Amniotic epithelial cell (primary cell): ENCODE data around the gene DNHD1.
A peak's percentile ranks its signal among the peaks of the same experiment; 100 is the strongest.

Experiments
- DNase-seq: peaks from one replicate; pipeline ENCODE4 v3.0.0-alpha.2; 2010; ENCODE audit warnings: low read depth

Gene DNHD1

GRCh38 chr11:6565325-6565724 is 68.2 kb downstream of the DNHD1 start:
- peak; percentile 11 for DNase-seq

GRCh38 chr11:6565988-6566703 is 69.1 kb downstream of the DNHD1 start:
- no peak for DNase-seq

GRCh38 chr11:6566704-6567370 is 69.8 kb downstream of the DNHD1 start:
- DNase-seq = no peak

GRCh38 chr11:6567371-6567745 is 70.3 kb downstream of the DNHD1 start:
- DNase-seq = no peak

GRCh38 chr11:6568191-6568918 is 71.3 kb downstream of the DNHD1 start:
- DNase-seq = peak; percentile 82

DNA sequence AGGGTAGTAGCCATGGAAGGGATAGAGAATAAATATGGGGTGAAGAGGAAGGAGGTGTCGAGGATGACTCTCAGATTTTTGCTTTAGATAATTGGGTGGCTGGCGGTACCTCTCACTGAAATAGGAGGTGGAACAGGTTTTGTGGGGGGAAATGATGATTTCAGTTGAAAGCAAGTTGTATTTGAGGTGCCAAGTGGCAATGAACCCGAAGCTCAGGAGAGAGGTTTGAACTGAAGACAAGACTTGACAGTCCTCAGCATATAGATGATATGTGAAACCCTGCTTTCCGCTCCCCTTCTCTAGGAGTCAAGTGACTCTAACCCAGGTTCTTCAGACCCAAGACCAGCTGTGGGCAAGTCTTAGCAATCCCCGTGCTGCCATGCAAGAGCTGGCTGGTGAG is 72.6 kb downstream of the DNHD1 start:
- DNase-seq = no peak

DNA sequence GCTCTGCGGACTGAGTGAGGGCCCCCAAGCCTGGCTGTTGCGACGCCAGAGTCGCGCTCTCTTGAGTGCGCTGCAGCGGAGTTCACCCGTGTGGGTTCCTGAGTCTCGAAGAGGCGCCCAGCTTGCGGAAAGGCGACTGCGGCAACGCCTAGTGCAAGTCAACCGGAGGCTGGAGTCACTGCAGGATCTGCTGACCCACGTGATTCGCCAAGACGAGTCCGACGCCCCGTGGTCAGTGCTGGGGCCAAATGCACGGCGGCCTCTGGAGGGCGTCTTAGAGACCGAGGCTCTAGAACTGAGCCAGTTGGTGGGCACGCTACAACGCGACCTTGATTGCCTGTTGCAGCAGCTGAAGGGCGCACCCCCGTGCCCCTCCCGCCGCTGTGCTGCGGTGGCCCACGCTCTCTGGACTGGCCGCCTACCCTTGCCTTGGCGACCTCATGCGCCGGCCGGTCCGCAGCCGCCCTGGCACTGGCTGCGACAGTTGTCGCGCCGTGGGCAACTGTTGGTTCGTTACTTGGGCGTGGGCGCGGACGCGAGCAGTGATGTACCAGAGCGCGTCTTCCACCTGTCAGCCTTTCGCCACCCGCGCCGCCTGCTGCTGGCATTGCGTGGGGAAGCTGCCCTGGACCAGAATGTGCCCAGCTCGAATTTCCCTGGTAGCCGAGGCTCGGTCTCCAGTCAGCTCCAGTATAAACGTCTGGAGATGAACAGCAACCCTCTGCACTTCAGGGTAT is 73.8 kb downstream of the DNHD1 start:
- no peak for DNase-seq

DNA sequence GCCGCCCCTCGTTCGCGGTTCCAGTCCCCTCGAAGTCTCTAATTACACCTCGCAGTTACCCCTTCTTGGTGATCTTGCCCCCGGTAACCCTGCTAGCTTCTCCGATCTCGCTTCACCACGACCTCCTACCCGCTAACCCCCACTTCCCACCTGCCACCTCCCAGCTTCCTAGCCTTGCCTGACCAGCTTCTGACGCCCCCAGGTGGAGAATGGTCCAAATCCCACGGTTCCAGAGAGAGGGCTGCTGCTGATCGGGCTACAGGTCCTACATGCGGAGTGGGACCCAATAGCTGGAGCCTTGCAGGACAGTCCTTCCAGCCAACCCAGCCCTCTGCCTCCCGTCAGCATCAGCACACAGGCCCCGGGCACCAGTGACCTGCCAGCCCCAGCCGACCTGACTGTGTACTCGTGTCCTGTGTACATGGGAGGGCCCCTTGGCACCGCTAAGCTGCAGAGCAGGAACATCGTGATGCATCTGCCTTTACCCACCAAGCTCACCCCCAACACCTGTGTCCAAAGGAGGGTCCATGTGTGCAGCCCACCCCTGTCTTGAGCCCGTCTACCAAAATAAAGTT is 74.4 kb downstream of the DNHD1 start:
- DNase-seq = no peak

- DNase-seq = peak; percentile 83
Measured at GRCh38 chr11:6572215-6572614, 75.1 kb downstream of the DNHD1 start.

GRCh38 chr11:6574816-6575715 is 78.0 kb downstream of the DNHD1 start:
- no peak for DNase-seq

DNA sequence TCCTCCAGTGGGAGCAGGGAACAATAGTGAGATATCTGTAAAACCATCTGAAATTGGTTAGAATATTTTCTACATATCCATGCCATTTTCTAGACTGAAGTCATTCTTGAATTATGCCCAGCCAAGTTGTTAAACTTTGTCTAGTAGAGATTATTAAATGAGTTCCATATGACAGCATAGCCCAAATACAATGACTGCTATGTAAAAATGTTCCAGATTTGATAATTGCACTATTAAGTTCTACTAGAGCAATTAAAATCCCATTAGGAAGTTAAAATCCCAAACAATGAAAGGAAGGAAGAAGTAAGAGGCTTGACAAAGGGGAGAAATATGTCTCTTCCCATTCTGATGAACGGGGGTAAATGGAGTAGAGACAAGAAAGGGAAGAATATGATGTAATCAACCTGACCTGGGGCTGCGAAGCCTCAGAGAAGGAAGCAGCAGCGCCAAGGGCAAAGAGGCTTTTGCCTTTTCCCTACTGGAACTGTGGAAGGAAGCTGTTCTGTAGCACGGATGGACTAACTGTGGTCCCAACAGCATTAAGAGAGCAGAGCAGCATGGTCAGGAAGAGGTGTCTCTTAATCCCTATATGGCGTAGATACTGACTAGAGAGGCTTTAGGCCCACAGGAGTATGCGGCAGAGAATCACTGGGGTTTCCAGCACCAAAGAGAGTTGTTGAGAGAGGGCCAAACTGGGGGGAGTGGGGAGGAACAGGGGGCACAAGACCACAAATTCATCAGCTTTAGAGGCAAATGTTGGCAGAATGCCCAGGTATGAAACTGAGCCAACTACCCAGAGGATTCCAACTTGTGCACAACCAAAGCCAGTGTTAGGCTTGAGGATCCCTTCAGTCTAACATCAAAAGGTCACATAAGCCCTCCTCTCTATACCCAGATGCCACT is 79.6 kb downstream of the DNHD1 start:
- peak; percentile 86 for DNase-seq

DNA sequence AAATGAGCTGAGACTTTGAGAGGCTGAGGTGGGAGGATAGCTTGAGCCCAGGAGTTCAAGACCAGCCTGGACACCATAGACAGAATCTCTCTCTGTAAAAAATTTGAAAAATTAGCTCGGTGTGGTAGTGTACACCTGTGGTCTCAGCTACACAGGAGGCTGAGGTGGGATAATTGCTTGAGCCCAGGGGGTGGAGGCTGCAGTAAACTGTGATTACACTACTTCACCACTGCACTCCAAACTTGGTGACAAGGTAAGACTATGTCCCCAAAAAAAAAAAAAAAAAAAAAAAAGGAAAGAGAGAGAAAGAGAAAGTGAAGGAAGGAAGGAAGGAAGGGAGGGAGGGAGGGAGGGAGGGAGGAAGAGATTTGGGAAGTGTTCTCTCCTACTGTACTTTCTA is 81.1 kb downstream of the DNHD1 start:
- DNase-seq = no peak

- no peak for DNase-seq
Measured at GRCh38 chr11:6579681-6580080, 82.6 kb downstream of the DNHD1 start.

GRCh38 chr11:6583584-6583983 is 86.5 kb downstream of the DNHD1 start:
- DNase-seq = no peak

- DNase-seq = no peak
Measured at GRCh38 chr11:6584528-6584927, 87.4 kb downstream of the DNHD1 start.

DNA sequence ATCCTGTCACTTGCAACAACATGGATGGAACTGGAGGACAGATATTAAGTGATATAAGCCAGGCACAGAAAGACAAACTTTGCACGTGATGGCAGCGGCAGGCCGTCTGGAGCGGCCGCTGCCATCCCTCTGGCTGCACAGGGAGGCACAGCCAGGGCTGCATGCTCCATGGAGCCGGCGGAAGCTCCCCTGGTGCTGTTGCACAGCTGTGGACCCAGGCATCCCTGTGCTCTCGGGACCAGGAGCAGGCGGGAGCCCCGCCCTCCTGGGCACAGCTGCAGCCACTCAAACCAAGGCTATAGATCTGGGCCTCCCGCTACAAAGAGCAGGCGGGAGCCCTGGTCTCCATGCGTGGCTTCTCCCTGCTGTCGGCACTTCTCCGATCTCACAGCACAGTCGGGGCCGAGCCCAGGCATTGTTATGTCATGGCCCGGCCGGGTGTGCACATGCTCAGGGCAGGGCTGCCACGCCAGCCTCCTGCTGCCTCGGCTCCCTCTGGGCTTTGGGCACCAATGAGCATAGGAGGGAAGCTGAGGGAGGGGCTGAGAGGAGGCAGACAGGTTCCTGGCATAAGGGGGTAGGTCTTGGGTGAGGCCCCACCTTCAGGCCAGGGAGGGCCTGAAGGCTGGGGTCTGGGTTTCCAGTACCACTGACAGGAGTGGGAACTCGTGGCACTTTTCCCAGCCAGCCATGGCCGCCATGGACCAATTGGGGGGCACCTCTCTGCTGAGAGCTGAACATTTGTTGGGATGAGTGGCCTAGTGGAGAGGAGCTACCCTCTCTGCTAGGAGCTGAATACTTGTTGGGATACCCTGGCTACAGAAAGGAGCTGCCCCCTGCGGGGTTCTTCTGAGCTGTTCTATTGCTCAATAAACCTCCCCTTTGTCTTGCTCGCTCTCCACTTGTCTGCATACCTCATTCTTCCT is 89.6 kb downstream of the DNHD1 start:
- DNase-seq = no peak

GRCh38 chr11:6587360-6587953 is 90.4 kb downstream of the DNHD1 start:
- no peak for DNase-seq

DNA sequence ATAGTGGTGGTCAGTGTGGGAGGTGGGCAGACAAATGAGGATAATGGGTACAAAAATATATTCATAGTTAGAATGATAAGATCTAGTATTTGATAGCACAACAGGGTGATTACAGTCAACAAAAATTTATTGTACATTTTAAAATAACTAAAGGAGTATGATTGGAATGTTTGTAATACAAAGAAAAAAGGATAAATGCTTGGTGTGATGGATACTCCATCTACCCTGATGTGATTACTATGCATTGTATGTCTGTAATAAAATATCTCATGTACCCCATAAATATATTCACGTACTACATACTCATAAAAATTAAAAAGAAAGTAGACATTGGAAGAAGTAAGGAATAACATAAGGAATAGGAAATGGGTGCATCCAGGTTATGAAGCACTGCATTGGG is 90.9 kb downstream of the DNHD1 start:
- DNase-seq = no peak
